Mesenchymal stem cell (in vitro differentiated cells and primary cell): ENCODE data around the gene TERC.

Source experiments
- DNase-seq: peaks from one replicate; pipeline ENCODE4 v3.0.0-alpha.2; 2013
- H2AFZ ChIP-seq: one replicate; pipeline ENCODE4 v1.6.1; 2013; ENCODE audit warnings: low read depth, mild to moderate bottlenecking, control low read depth, inconsistent platforms, low read length, moderate library complexity
- H2AK5ac ChIP-seq: 2 replicates; pipeline ENCODE4 v1.6.1; 2013; ENCODE audit warnings: low read length, moderate library complexity, mild to moderate bottlenecking, inconsistent platforms; ENCODE audit not compliant: severe bottlenecking
- H2BK120ac ChIP-seq: one replicate; pipeline ENCODE4 v1.6.1; 2013; ENCODE audit warnings: low read depth, mild to moderate bottlenecking, inconsistent platforms, low read length, moderate library complexity
- H2BK12ac ChIP-seq, 2 experiments: one replicate each; pipeline ENCODE4 v1.6.1; 2013; ENCODE audit warnings: inconsistent platforms in 2 of 2, low read length in 2 of 2, mild to moderate bottlenecking in 2 of 2, moderate library complexity in 2 of 2, control low read depth in 1 of 2
- H2BK15ac ChIP-seq: one replicate; pipeline ENCODE4 v1.6.1; 2013; ENCODE audit warnings: mild to moderate bottlenecking, low read depth, inconsistent platforms; ENCODE audit not compliant: poor library complexity, severe bottlenecking
- H2BK5ac ChIP-seq: 2 replicates; pipeline ENCODE4 v1.6.1; 2013; ENCODE audit warnings: low read depth, mild to moderate bottlenecking, low read length, control low read depth, inconsistent platforms; ENCODE audit not compliant: poor library complexity, severe bottlenecking
- H3K14ac ChIP-seq, 2 experiments: one replicate each; pipeline ENCODE4 v1.6.1; 2013; ENCODE audit warnings: inconsistent platforms in 2 of 2, low read length in 2 of 2, control low read depth in 1 of 2, mild to moderate bottlenecking in 1 of 2, moderate library complexity in 1 of 2
- H3K18ac ChIP-seq, 2 experiments: one replicate each; pipeline ENCODE4 v1.6.1; 2013; ENCODE audit warnings: inconsistent platforms in 2 of 2, low read length in 2 of 2, control low read depth in 1 of 2, low read depth in 1 of 2, mild to moderate bottlenecking in 1 of 2
- H3K23ac ChIP-seq, 2 experiments: one replicate each; pipeline ENCODE4 v1.6.1; 2013; ENCODE audit warnings: inconsistent platforms in 2 of 2, low read length in 2 of 2, mild to moderate bottlenecking in 2 of 2, moderate library complexity in 2 of 2, control low read depth in 1 of 2
- H3K27ac ChIP-seq: 2 replicates; pipeline ENCODE4 v1.5.1; 2013; ENCODE audit warnings: mild to moderate bottlenecking, moderate library complexity, low read length, control low read depth, inconsistent platforms; ENCODE audit not compliant: poor library complexity, severe bottlenecking
- H3K27me3 ChIP-seq, 2 experiments: 2 replicates each; pipeline versions ENCODE4 v1.6.1 to v1.7.0; 2013; ENCODE audit warnings: low read length in 2 of 2, mild to moderate bottlenecking in 2 of 2, moderate library complexity in 2 of 2, control low read depth in 1 of 2, inconsistent platforms in 1 of 2; ENCODE audit not compliant: control insufficient read depth in 1 of 2, insufficient read depth in 1 of 2
- H3K36me3 ChIP-seq, 2 experiments: 2 replicates each; pipeline versions ENCODE4 v1.6.1 to v1.7.0; 2013; ENCODE audit warnings: low read length in 2 of 2, control low read depth in 1 of 2, inconsistent platforms in 1 of 2, low read depth in 1 of 2, mild to moderate bottlenecking in 1 of 2; ENCODE audit not compliant: insufficient read depth in 2 of 2, control insufficient read depth in 1 of 2
- H3K4ac ChIP-seq, 2 experiments: one replicate each; pipeline ENCODE4 v1.6.1; 2013; ENCODE audit warnings: inconsistent platforms in 2 of 2, low read length in 2 of 2, mild to moderate bottlenecking in 2 of 2, moderate library complexity in 2 of 2, control low read depth in 1 of 2, low read depth in 1 of 2
- H3K4me1 ChIP-seq: 2 replicates; pipeline ENCODE4 v1.6.1; 2013; ENCODE audit warnings: low read depth, low read length, control low read depth; ENCODE audit not compliant: control insufficient read depth, insufficient read depth
- H3K4me2 ChIP-seq: 2 replicates; pipeline ENCODE4 v1.6.1; 2013; ENCODE audit warnings: low read length, mild to moderate bottlenecking, inconsistent platforms; ENCODE audit not compliant: poor library complexity, severe bottlenecking
- H3K4me3 ChIP-seq, 2 experiments: 2 replicates each; pipeline versions ENCODE4 v1.5.1 to v1.7.0; 2013; ENCODE audit warnings: low read length in 2 of 2, mild to moderate bottlenecking in 2 of 2, control low read depth in 1 of 2, low read depth in 1 of 2; ENCODE audit not compliant: insufficient read depth in 1 of 2
- H3K79me1 ChIP-seq: replicated peaks from 2 replicates; pipeline ENCODE4 v1.6.1; 2013; ENCODE audit warnings: mild to moderate bottlenecking, control low read depth, low read length, inconsistent platforms; ENCODE audit not compliant: poor library complexity, severe bottlenecking
- H3K9ac ChIP-seq: 2 replicates; pipeline ENCODE4 v1.7.0; 2013; ENCODE audit warnings: mild to moderate bottlenecking, low read length, moderate library complexity
- H3K9me3 ChIP-seq: 2 replicates; pipeline ENCODE4 v1.7.0; 2013; ENCODE audit warnings: mild to moderate bottlenecking, low read length; ENCODE audit not compliant: control insufficient read depth
- H4K8ac ChIP-seq: one replicate; pipeline ENCODE4 v1.6.1; 2013; ENCODE audit warnings: inconsistent platforms, mild to moderate bottlenecking, low read length, moderate library complexity
- H4K91ac ChIP-seq: one replicate; pipeline ENCODE4 v1.6.1; 2013; ENCODE audit warnings: mild to moderate bottlenecking, low read length, inconsistent platforms
- WGBS: methylation state at CpG from one replicate; pipeline ENCODE4 v1.1.7; 2013; ENCODE audit warnings: mixed read lengths; 5-methylcytosine and 5-hydroxymethylcytosine counted together

Gene TERC

GRCh38 chr3:169787791-169788190 lies 22.9 kb upstream of the TERC start:
- Histone ChIP-seq H2BK5ac (no peak overlapping the region), H2AFZ (no peak overlapping the region)
- 100% methylated on average over 1 of the region's 1 CpG for WGBS

GRCh38 chr3:169787120-169787519 lies 22.3 kb upstream of the TERC start:
- H3K27ac ChIP-seq: no peak overlapping the region
- no peak for DNase-seq
- H3K4ac ChIP-seq: no peak overlapping the region
- H2BK12ac ChIP-seq: no peak overlapping the region
- H3K36me3 ChIP-seq: peaks cover 5 to 90% of the 10 kb centered on the region in 2 experiments
- no peak overlapping the region for H2BK5ac ChIP-seq
- H3K27me3 ChIP-seq: no peaks in the 10 kb centered on the region
- no peaks in the 10 kb centered on the region for H3K4me1 ChIP-seq
- WGBS: no CpG with 5 or more reads among the region's 4 CpGs
- no peak overlapping the region for H3K18ac ChIP-seq
- H3K79me1 ChIP-seq: peaks cover 9% of the 10 kb centered on the region
- no peak overlapping the region for H4K91ac ChIP-seq
- H2AK5ac ChIP-seq: no peak overlapping the region
- no peak overlapping the region for H3K4me3 ChIP-seq
- no peak overlapping the region for H3K4me2 ChIP-seq
- no peaks in the 10 kb centered on the region for H3K9me3 ChIP-seq
- H2BK120ac ChIP-seq: no peak overlapping the region
- no peak overlapping the region for H3K14ac ChIP-seq
- no peak overlapping the region for H2AFZ ChIP-seq
- no peak overlapping the region for H3K23ac ChIP-seq
- H3K9ac ChIP-seq: no peak overlapping the region
- H4K8ac ChIP-seq: no peak overlapping the region
- H2BK15ac ChIP-seq: no peak overlapping the region

More at GRCh38 chr3:169787791-169788190, 22.9 kb upstream of the TERC start:
- no peak overlapping the region for H2BK12ac ChIP-seq
- H3K4me2 ChIP-seq: no peak overlapping the region
- no peak overlapping the region for H3K27ac ChIP-seq
- H4K91ac ChIP-seq: no peak overlapping the region
- H3K9ac ChIP-seq: no peak overlapping the region
- H4K8ac ChIP-seq: no peak overlapping the region
- peaks cover 11% of the 10 kb centered on the region for H3K79me1 ChIP-seq
- no peak overlapping the region for H2AK5ac ChIP-seq
- peaks cover 3 to 90% of the 10 kb centered on the region in 2 experiments for H3K36me3 ChIP-seq
- DNase-seq: no peak
- no peaks in the 10 kb centered on the region for H3K9me3 ChIP-seq
- H3K4ac ChIP-seq: no peak overlapping the region
- no peak overlapping the region for H3K14ac ChIP-seq
- no peak overlapping the region for H2BK15ac ChIP-seq
- no peak overlapping the region for H3K23ac ChIP-seq
- no peaks in the 10 kb centered on the region for H3K4me1 ChIP-seq
- no peak overlapping the region for H2BK120ac ChIP-seq
- no peaks in the 10 kb centered on the region for H3K27me3 ChIP-seq
- no peak overlapping the region for H3K18ac ChIP-seq
- no peak overlapping the region for H3K4me3 ChIP-seq

DNA sequence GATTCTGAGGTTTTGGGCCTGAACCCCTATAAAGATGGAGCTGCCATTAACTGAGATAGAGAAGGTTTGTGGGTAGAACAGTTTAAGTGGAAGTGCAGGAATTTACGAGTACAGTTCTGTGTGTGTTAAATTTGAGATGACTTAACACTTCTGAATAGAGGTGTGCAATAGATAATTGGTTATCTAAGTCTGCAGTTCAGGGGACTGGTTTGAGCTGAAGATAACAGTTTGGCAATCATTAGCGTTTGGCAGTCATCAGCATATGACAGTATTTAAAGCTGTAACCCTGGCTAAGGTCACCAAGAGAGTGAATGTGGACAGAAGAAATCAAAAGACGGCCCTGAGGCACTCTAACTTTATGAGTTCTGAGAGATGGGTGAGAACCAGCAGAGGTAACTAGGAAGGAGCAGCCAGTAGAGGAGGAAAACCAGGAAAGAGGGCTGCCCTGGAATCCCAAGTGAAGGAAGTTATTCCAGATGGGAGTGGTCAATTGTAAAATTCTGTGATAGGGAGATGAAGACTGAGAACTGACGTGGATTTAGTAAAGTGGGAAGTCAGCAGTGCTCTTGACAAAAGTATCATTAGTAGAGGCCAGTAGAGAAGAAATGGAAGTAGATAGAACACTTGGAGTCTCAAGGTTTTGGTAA lies 16.5 kb upstream of the TERC start:
- 90% methylated on average over 4 of the region's 4 CpGs for WGBS
- DNase-seq: no peak
- no peak overlapping the region for H4K91ac ChIP-seq

GRCh38 chr3:169780742-169781141 lies 15.9 kb upstream of the TERC start:
- DNase-seq: no peak
- Histone ChIP-seq H3K14ac (no peak overlapping the region), H3K9ac (no peak overlapping the region), H3K36me3 (peaks cover 10 to 99% of the 10 kb centered on the region in 2 experiments), H3K27ac (no peak overlapping the region), H2BK120ac (no peak overlapping the region), H3K9me3 (no peaks in the 10 kb centered on the region), H3K4ac (no peak overlapping the region), H3K79me1 (peaks cover 28% of the 10 kb centered on the region), H4K8ac (no peak overlapping the region), H3K4me1 (no peaks in the 10 kb centered on the region), H3K18ac (no peak overlapping the region), H3K23ac (no peak overlapping the region), H3K4me3 (no peak overlapping the region), H3K4me2 (no peak overlapping the region), H2AK5ac (no peak overlapping the region), H2BK15ac (no peak overlapping the region), H2AFZ (no peak overlapping the region), H2BK5ac (no peak overlapping the region), H3K27me3 (no peaks in the 10 kb centered on the region), H2BK12ac (no peak overlapping the region), H4K91ac (no peak overlapping the region)
- 94% methylated on average over 2 of the region's 2 CpGs for WGBS

More for the DNA sequence above, 16.5 kb upstream of the TERC start:
- H3K4me3 ChIP-seq: no peak overlapping the region
- no peak overlapping the region for H2BK15ac ChIP-seq
- H3K27me3 ChIP-seq: no peaks in the 10 kb centered on the region
- no peak overlapping the region for H2BK12ac ChIP-seq
- no peaks in the 10 kb centered on the region for H3K9me3 ChIP-seq
- H3K18ac ChIP-seq: no peak overlapping the region
- H3K4me2 ChIP-seq: no peak overlapping the region
- H4K8ac ChIP-seq: no peak overlapping the region
- no peak overlapping the region for H3K27ac ChIP-seq
- H3K4me1 ChIP-seq: no peaks in the 10 kb centered on the region
- H2BK120ac ChIP-seq: no peak overlapping the region
- H3K4ac ChIP-seq: no peak overlapping the region
- H2AK5ac ChIP-seq: no peak overlapping the region
- peaks cover 30% of the 10 kb centered on the region for H3K79me1 ChIP-seq
- H2AFZ ChIP-seq: no peak overlapping the region
- no peak overlapping the region for H3K9ac ChIP-seq
- H2BK5ac ChIP-seq: no peak overlapping the region
- H3K23ac ChIP-seq: no peak overlapping the region
- H3K14ac ChIP-seq: no peak overlapping the region
- peaks cover 10 to 99% of the 10 kb centered on the region in 2 experiments for H3K36me3 ChIP-seq
